ENCODE data around the gene MARVELD2.

DNA sequence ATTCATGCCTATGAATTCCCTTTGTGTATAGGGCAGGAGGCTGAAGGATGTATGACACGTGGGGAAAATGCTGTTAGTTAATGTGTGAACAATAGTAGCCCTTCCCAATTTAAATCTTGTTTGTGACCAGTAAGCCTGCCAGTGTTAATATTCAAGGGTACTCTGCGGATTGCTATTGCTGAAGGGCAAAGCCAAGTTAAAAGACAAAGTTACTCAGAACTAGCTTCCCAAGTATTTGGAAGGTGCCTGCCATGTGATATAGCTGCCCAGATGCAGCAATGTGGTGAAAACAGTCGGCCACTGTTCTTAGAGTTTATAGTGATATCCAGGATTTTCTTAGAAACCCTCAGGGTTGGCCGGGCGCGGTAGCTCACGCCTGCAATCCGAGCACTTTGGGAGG is 34.6 kb downstream of the MARVELD2 start:
- no peak for TF ChIP-seq EZH2 (IDR thresholded peaks at IDR 0.05)
- TF ChIP-seq POLR2AphosphoS5 (IDR thresholded peaks at IDR 0.05; ENCODE audit: borderline replicate concordance, low read depth, low read length), result no peak

All from SK-N-MC (cell line).